PFSK-1 (cell line): Measurements from ENCODE around the gene LARP1B.

ENCODE experiments used
- FOXP2 ChIP-seq: optimal IDR thresholded peaks from 2 replicates; pipeline ENCODE3; 2011; ENCODE audit warnings: borderline replicate concordance, control low read depth, inconsistent platforms; ENCODE audit not compliant: insufficient read depth; ENCODE audit errors: extremely low read length, extremely low read depth
- POLR2AphosphoS5 ChIP-seq: IDR thresholded peaks from 2 replicates; pipeline ENCODE4 v1.6.1; 2012; ENCODE audit warnings: low read depth, mild to moderate bottlenecking, control low read depth, low read length, moderate library complexity

DNA sequence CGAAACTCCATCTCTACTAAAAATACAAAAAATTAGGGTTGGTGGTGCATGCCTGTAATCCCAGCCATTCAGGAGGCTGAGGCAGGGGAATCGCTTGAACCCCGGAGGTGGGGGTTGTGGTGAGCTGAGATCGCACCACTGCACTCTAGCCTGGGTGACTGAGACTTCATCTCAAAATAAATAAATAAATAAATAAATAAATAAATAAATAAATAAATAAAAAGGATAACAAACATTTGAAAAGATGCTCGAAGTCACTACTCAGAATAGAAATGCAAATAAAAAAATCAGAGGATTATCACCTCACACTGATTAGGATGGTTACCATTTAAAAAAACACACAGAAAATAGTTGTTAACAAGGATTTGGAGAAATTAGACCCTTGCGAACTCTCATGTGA, 73.8 kb downstream of the LARP1B start:
- TF ChIP-seq POLR2AphosphoS5: no peak
- no peak for TF ChIP-seq FOXP2
